Measurements from ENCODE around the gene CCDC192.

- no peak for TF ChIP-seq CTCF (IDR thresholded peaks at IDR 0.05)
- no peak for TF ChIP-seq POLR2A (IDR thresholded peaks at IDR 0.05)
- TF ChIP-seq POLR2AphosphoS5 (IDR thresholded peaks at IDR 0.05; ENCODE audit: insufficient read depth in 1 of 2, low read depth in 1 of 2) = no peak
Measured at GRCh38 chr5:127685662-127686061, 17.5 kb upstream of the CCDC192 start.

Measured in vagina (tissue), 2 donors.